ENCODE data around the gene SIL1.

DNA sequence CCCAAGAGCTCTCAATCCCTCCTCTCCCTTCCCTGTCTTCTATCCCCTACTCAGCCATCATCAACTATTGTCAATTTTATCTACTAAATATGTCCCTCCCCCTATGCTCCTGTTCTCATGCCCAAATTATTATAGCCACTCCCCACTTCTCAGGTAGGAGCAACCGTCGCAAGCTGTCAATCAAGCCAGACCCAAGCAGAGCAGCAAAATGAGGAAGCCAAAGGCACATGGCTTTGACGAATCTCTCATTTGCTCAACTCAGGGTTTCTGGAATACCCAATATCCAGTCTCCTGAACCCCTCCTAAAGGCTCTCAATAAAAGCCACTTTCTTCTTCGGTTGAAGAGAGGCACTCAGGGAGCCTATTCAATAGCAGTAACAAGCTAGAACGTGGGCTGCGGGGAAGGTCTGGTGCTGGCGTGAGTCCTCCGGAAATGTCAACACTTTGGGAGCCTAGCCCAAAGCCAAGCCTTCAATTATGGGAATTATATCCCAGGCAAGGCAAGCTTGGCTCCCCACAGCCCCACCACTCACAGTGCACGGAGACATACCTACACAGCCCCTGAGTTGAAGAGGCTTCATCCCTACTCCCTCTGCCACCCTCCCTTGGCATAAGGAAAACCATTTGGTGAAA, 47.7 kb downstream of the SIL1 start:
- TF ChIP-seq EZH2 (IDR thresholded peaks at IDR 0.05; ENCODE audit: low read length, missing control alignments): no peak
- TF ChIP-seq, protein P1, sequence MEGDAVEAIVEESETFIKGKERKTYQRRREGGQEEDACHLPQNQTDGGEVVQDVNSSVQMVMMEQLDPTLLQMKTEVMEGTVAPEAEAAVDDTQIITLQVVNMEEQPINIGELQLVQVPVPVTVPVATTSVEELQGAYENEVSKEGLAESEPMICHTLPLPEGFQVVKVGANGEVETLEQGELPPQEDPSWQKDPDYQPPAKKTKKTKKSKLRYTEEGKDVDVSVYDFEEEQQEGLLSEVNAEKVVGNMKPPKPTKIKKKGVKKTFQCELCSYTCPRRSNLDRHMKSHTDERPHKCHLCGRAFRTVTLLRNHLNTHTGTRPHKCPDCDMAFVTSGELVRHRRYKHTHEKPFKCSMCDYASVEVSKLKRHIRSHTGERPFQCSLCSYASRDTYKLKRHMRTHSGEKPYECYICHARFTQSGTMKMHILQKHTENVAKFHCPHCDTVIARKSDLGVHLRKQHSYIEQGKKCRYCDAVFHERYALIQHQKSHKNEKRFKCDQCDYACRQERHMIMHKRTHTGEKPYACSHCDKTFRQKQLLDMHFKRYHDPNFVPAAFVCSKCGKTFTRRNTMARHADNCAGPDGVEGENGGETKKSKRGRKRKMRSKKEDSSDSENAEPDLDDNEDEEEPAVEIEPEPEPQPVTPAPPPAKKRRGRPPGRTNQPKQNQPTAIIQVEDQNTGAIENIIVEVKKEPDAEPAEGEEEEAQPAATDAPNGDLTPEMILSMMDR (conservative IDR thresholded peaks at IDR 0.05 in 1 of 2, IDR thresholded peaks at IDR 0.05 in 1 of 2; ENCODE audit: low read depth in 1 of 2, low read length in 2 of 2): no peak

Measured in fibroblast of lung (primary cell).